ENCODE results near the gene PXDN.

PXDN gene

GRCh38 chr2:1614564-1614963 is 129.8 kb downstream of the PXDN start:
- H3K9me3 ChIP-seq (ENCODE audit: insufficient read depth, low read depth, low read length): no peaks in the 10 kb centered on the region
- no peaks in the 10 kb centered on the region for H3K36me3 ChIP-seq (ENCODE audit: insufficient read depth, low read length)
- H3K9ac ChIP-seq (ENCODE audit: low read depth, low read length, poor library complexity, severe bottlenecking): no peak overlapping the region
- H3K4me2 ChIP-seq (ENCODE audit: low read depth, low read length, poor library complexity, severe bottlenecking): peak overlapping the region; percentile 27
- no peaks in the 10 kb centered on the region for H4K20me1 ChIP-seq (ENCODE audit: insufficient read depth, low read length, poor library complexity, severe bottlenecking)
- H3K79me2 ChIP-seq (ENCODE audit: insufficient read depth, low read length): no peaks in the 10 kb centered on the region
- H2AFZ ChIP-seq (ENCODE audit: low read length): no peak overlapping the region
- H3K4me3 ChIP-seq (ENCODE audit: low read length, poor library complexity, severe bottlenecking): no peak overlapping the region
- H3F3A ChIP-seq (ENCODE audit: low read depth): no peaks in the 10 kb centered on the region
- no peak for TF ChIP-seq EZH2phosphoT487 (IDR thresholded peaks at IDR 0.05; ENCODE audit: borderline replicate concordance)
- no peak for TF ChIP-seq CTCF (conservative IDR thresholded peaks at IDR 0.05; ENCODE audit: low read length)
- H3K9me2 ChIP-seq (replicated peaks; ENCODE audit: low read depth, low read length): no peaks in the 10 kb centered on the region
- H3K4me1 ChIP-seq (ENCODE audit: insufficient read depth, low read length, poor library complexity, severe bottlenecking): peaks cover 16% of the 10 kb centered on the region
- H3K27me3 ChIP-seq (ENCODE audit: insufficient read depth, low read length, poor library complexity, severe bottlenecking): no peaks in the 10 kb centered on the region

- H3K4me2 ChIP-seq (ENCODE audit: low read depth, low read length, poor library complexity, severe bottlenecking): no peak overlapping the region
Observed at GRCh38 chr2:1613731-1614354, 130.5 kb downstream of the PXDN start.

GRCh38 chr2:1613078-1613445 is 131.3 kb downstream of the PXDN start:
- Histone ChIP-seq H3K4me2 (ENCODE audit: low read depth, low read length, poor library complexity, severe bottlenecking) (no peak overlapping the region), H3K4me3 (ENCODE audit: low read length, poor library complexity, severe bottlenecking) (no peak overlapping the region), H3K36me3 (ENCODE audit: insufficient read depth, low read length) (no peaks in the 10 kb centered on the region), H4K20me1 (ENCODE audit: insufficient read depth, low read length, poor library complexity, severe bottlenecking) (no peaks in the 10 kb centered on the region), H3K9ac (ENCODE audit: low read depth, low read length, poor library complexity, severe bottlenecking) (no peak overlapping the region), H3K79me2 (ENCODE audit: insufficient read depth, low read length) (no peaks in the 10 kb centered on the region), H3K9me3 (ENCODE audit: insufficient read depth, low read depth, low read length) (no peaks in the 10 kb centered on the region), H2AFZ (ENCODE audit: low read length) (no peak overlapping the region), H3K27me3 (ENCODE audit: insufficient read depth, low read length, poor library complexity, severe bottlenecking) (no peaks in the 10 kb centered on the region), H3K4me1 (ENCODE audit: insufficient read depth, low read length, poor library complexity, severe bottlenecking) (peaks cover 20% of the 10 kb centered on the region), H3F3A (ENCODE audit: low read depth) (no peaks in the 10 kb centered on the region), H3K9me2 (replicated peaks; ENCODE audit: low read depth, low read length) (no peaks in the 10 kb centered on the region)
- TF ChIP-seq CTCF (conservative IDR thresholded peaks at IDR 0.05; ENCODE audit: low read length) (no peak), EZH2phosphoT487 (IDR thresholded peaks at IDR 0.05; ENCODE audit: borderline replicate concordance) (no peak)

More at GRCh38 chr2:1613731-1614354, 130.5 kb downstream of the PXDN start:
- H3K4me3 ChIP-seq (ENCODE audit: low read length, poor library complexity, severe bottlenecking): no peak overlapping the region
- no peaks in the 10 kb centered on the region for H3K36me3 ChIP-seq (ENCODE audit: insufficient read depth, low read length)
- H3K9ac ChIP-seq (ENCODE audit: low read depth, low read length, poor library complexity, severe bottlenecking): no peak overlapping the region
- no peaks in the 10 kb centered on the region for H3K9me2 ChIP-seq (replicated peaks; ENCODE audit: low read depth, low read length)
- peaks cover 20% of the 10 kb centered on the region for H3K4me1 ChIP-seq (ENCODE audit: insufficient read depth, low read length, poor library complexity, severe bottlenecking)
- H3F3A ChIP-seq (ENCODE audit: low read depth): no peaks in the 10 kb centered on the region
- H3K9me3 ChIP-seq (ENCODE audit: insufficient read depth, low read depth, low read length): no peaks in the 10 kb centered on the region
- H3K79me2 ChIP-seq (ENCODE audit: insufficient read depth, low read length): no peaks in the 10 kb centered on the region
- H4K20me1 ChIP-seq (ENCODE audit: insufficient read depth, low read length, poor library complexity, severe bottlenecking): no peaks in the 10 kb centered on the region
- TF ChIP-seq EZH2phosphoT487 (IDR thresholded peaks at IDR 0.05; ENCODE audit: borderline replicate concordance): no peak
- no peak for TF ChIP-seq CTCF (conservative IDR thresholded peaks at IDR 0.05; ENCODE audit: low read length)
- no peak overlapping the region for H2AFZ ChIP-seq (ENCODE audit: low read length)
- H3K27me3 ChIP-seq (ENCODE audit: insufficient read depth, low read length, poor library complexity, severe bottlenecking): no peaks in the 10 kb centered on the region

All from Loucy (cell line).